Esophagus muscularis mucosa (tissue), 4 donors: ENCODE measurements around the gene GFRA1. TPM values are rescaled to one million over a fixed set of nuclear protein-coding genes. Genes with fewer than 3 reads are reported as not detected.

Experiments used
- DNase-seq: peaks from one replicate; pipeline ENCODE4 v3.0.0-alpha.2; 2017; ENCODE audit errors: extremely low spot score
- H3K27ac ChIP-seq, 4 donors: fragments of 200-600 bp; sonication (generic); replicated peaks in 1 of 4; 1 replicate in 3 of 4; 2 replicates in 1 of 4; pipeline ENCODE4 v1.5.1; 2016 to 2019; ENCODE audit warnings: mild to moderate bottlenecking in 1 of 4
- H3K27me3 ChIP-seq, 4 donors: fragments of 200-600 bp; sonication (generic); one replicate each; pipeline versions ENCODE4 v1.5.1 to v1.6.0; 2016 to 2019
- H3K36me3 ChIP-seq, 4 donors: fragments of 200-600 bp; sonication (generic); one replicate each; pipeline ENCODE4 v1.5.1; 2016 to 2019
- H3K4me1 ChIP-seq, 4 donors: fragments of 200-600 bp; sonication (generic); one replicate each; pipeline ENCODE4 v1.5.1; 2016 to 2019
- H3K4me3 ChIP-seq, 4 donors: fragments of 200-600 bp; sonication (generic); 1 replicate in 2 of 4; 2 replicates in 2 of 4; pipeline ENCODE4 v1.5.1; 2016 to 2019; ENCODE audit warnings: mild to moderate bottlenecking in 4 of 4, moderate library complexity in 1 of 4
- H3K9me3 ChIP-seq, 4 donors: fragments of 200-600 bp; sonication (generic); 1 replicate in 3 of 4; 2 replicates in 1 of 4; pipeline ENCODE4 v1.5.1; 2016 to 2019
- CTCF ChIP-seq, 3 experiments: fragments of 200-600 bp in 2 of 3; fragments of 450-650 bp in 1 of 3; sonication (generic) in 2 of 3; IDR thresholded peaks; one replicate each; pipeline ENCODE4 v1.5.1; 2017 to 2019; ENCODE audit warnings: antibody characterized with exemption in 3 of 3, mild to moderate bottlenecking in 2 of 3, moderate library complexity in 1 of 3
- EP300 ChIP-seq: sonication (generic); formaldehyde crosslinking; IDR thresholded peaks from one replicate; pipeline ENCODE4 v1.6.1; 2017; ENCODE audit warnings: antibody characterized with exemption
- POLR2A ChIP-seq: fragments of 450-650 bp; IDR thresholded peaks from one replicate; pipeline ENCODE4 v1.6.1; 2017; ENCODE audit warnings: antibody characterized with exemption, moderate library complexity, mild to moderate bottlenecking, low read depth
- POLR2AphosphoS5 ChIP-seq, 2 donors: sonication (generic); formaldehyde crosslinking; IDR thresholded peaks; one replicate each; pipeline ENCODE4 v1.6.1; 2017; ENCODE audit warnings: antibody characterized with exemption in 2 of 2
- WGBS: methylation state at CpG from one replicate; pipeline ENCODE4 v1.1.5; 2018; 5-methylcytosine and 5-hydroxymethylcytosine counted together
- intact Hi-C: fragments of 100-400 bp; cut with DNase I; formaldehyde crosslinking; loops from one replicate; pipeline ENCODE4 v1.15.1; 2023
- total RNA-seq, 4 donors: library from RNA; depleted of rRNA; stranded (reverse); fragments of >200 nt; gene quantifications; one replicate each; pipeline versions ENCODE4 v1.1.0 to v1.2.1, GENCODE V29; 2016

Gene GFRA1
- total RNA-seq, 4 donors from 2014 or later: 44.0 to 73.4 (median 64.5) TPM

- intact Hi-C loops: no loop called here
- no peaks in the 10 kb centered on the region for H3K4me1 ChIP-seq
- H3K27ac ChIP-seq: no peak overlapping the region
- no peaks in the 10 kb centered on the region for H3K27me3 ChIP-seq
- TF ChIP-seq POLR2A (no peak), EP300 (no peak), CTCF (IDR thresholded peaks at IDR 0.05) (no peak), POLR2AphosphoS5 (IDR thresholded peaks at IDR 0.05) (no peak)
- 94% methylated on average over 1 of the region's 1 CpG for WGBS
- H3K36me3 ChIP-seq: no peaks in the 10 kb centered on the region
- DNase-seq: no peak
- H3K9me3 ChIP-seq: no peaks in the 10 kb centered on the region
- no peak overlapping the region for H3K4me3 ChIP-seq
These were observed 115.5 kb downstream of the GFRA1 start for GRCh38 chr10:116157485-116157884.

- Histone ChIP-seq H3K27ac (no peak overlapping the region), H3K4me1 (no peaks in the 10 kb centered on the region), H3K27me3 (no peaks in the 10 kb centered on the region), H3K4me3 (no peak overlapping the region), H3K9me3 (no peaks in the 10 kb centered on the region), H3K36me3 (no peaks in the 10 kb centered on the region)
- intact Hi-C loops: no loop called here
- no peak for DNase-seq
- TF ChIP-seq CTCF (IDR thresholded peaks at IDR 0.05): no peak
- no peak for TF ChIP-seq POLR2AphosphoS5 (IDR thresholded peaks at IDR 0.05)
- no peak for TF ChIP-seq POLR2A
- no peak for TF ChIP-seq EP300
- WGBS: 83% methylated on average over 5 of the region's 5 CpGs
These were observed 116.2 kb downstream of the GFRA1 start for GRCh38 chr10:116156819-116157218.

GRCh38 chr10:116155191-116155590 is 117.8 kb downstream of the GFRA1 start:
- no peaks in the 10 kb centered on the region for H3K9me3 ChIP-seq
- no peak overlapping the region for H3K4me3 ChIP-seq
- no peaks in the 10 kb centered on the region for H3K4me1 ChIP-seq
- TF ChIP-seq EP300 (no peak), CTCF (IDR thresholded peaks at IDR 0.05) (no peak), POLR2A (no peak), POLR2AphosphoS5 (IDR thresholded peaks at IDR 0.05) (no peak)
- intact Hi-C loops: no loop called here
- H3K36me3 ChIP-seq: no peaks in the 10 kb centered on the region
- 74% methylated on average over 1 of the region's 1 CpG for WGBS
- DNase-seq: no peak
- no peak overlapping the region for H3K27ac ChIP-seq
- H3K27me3 ChIP-seq: no peaks in the 10 kb centered on the region

GRCh38 chr10:116154651-116155050 is 118.4 kb downstream of the GFRA1 start:
- H3K4me3 ChIP-seq: no peak overlapping the region
- WGBS: no CpG with 5 or more reads among the region's 1 CpG
- TF ChIP-seq POLR2A (no peak), EP300 (no peak), CTCF (IDR thresholded peaks at IDR 0.05) (no peak), POLR2AphosphoS5 (IDR thresholded peaks at IDR 0.05) (no peak)
- no peaks in the 10 kb centered on the region for H3K9me3 ChIP-seq
- intact Hi-C loops: no loop called here
- no peaks in the 10 kb centered on the region for H3K36me3 ChIP-seq
- no peaks in the 10 kb centered on the region for H3K4me1 ChIP-seq
- H3K27me3 ChIP-seq: no peaks in the 10 kb centered on the region
- H3K27ac ChIP-seq: no peak overlapping the region
- peak; percentile 83 for DNase-seq

GRCh38 chr10:116151076-116151475 is 121.9 kb downstream of the GFRA1 start:
- no peak overlapping the region for H3K4me3 ChIP-seq
- TF ChIP-seq POLR2AphosphoS5 (IDR thresholded peaks at IDR 0.05): no peak
- no peak for TF ChIP-seq CTCF (IDR thresholded peaks at IDR 0.05)
- no peak for TF ChIP-seq EP300
- no peak for TF ChIP-seq POLR2A
- intact Hi-C loops: no loop called here
- no peaks in the 10 kb centered on the region for H3K9me3 ChIP-seq
- H3K27me3 ChIP-seq: no peaks in the 10 kb centered on the region
- peak; percentile 74 for DNase-seq
- H3K36me3 ChIP-seq: no peaks in the 10 kb centered on the region
- no peak overlapping the region for H3K27ac ChIP-seq
- H3K4me1 ChIP-seq: no peaks in the 10 kb centered on the region
